GM18502 (cell line): ENCODE measurements around the gene MED27.

ENCODE experiments used
- ATAC-seq: cut with Tn5 transposase; IDR thresholded peaks from one replicate; pipeline ENCODE4 v1.9.1; 2021; ENCODE audit warnings: mild to moderate bottlenecking; ENCODE audit not compliant: unreplicated experiment, poor library complexity

MED27 gene

DNA sequence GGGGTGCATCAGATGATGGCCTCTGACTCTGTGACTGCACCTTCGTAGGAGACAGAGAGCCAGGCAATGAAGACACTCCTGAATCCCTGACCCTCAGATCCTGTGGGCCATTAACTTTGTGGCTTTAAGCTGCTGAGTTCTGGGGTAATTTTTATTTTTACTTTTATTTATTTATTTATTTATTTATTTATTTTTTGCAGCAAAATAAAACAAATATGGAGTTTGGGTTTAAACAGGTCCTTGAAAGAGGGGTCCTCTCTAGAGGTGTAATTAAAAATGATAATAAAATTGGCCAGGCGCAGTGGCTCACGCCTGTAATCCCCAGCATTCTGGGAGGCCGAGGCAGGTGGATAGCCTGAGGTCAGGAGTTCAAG is 234.9 kb downstream of the MED27 start:
- no peak for ATAC-seq

DNA sequence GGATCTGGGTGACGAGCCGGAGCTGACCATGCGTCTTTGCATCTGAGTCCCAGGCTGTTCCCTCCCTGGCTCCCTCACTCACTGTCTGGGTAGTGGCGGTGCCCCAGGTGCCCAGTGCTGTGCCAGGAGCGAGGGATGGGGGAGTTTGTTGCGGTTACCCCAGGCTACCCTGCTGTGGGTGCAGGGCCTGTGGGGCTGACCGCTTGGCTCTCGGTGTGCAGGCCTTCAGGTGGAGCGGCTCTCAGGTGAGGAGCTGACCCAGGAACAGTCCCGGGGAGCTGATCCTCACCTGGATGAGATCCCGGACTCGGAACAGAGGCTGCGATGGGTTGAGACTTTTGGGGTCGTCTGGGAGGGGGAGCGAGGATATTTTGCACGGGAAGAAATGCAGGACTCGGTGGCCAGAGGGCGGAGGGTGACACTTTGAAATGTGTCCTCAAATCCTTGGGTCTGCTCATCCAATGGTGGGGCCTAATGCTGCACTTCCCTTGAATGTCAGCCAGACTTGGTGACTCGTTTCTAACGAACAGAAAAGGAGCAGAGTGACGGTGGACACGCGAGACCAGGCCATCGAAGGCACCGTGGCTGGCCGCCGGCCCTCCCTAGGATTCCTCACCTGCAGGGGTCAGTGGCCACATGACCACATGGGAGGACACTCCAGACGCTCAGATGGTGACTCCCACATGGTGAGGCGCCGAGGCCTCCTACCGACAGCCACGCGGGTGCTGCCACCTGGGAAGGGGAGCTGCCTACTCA is 235.5 kb downstream of the MED27 start:
- ATAC-seq: no peak

DNA sequence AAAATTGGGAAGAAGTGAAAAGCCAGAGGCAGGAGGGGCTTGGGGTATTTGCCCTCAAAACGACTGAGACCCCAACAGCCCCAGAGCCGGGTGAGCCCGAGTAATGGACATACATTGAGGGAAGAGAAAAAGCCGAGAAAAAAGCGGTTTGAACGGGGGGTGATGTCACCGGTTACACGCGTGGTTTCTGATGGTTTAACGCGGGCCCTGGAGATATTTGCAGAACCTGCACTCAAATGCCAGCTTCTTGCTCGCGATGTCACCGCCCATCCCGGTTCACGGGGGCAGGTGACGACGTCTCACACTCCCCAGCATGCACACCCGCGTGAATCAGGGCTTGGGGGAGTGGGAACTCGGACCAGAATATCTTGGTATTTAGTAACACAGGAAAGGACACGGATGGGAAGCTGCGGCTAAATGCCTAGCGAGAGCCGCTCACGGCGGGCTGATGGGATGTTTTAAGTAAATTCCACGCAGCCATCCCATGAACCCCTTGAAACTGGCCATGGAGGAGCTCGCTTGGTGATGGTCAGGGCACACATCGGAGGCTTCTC is 237.8 kb downstream of the MED27 start:
- no peak for ATAC-seq

GRCh38 chr9:131840751-131841702 is 238.6 kb downstream of the MED27 start:
- ATAC-seq: no peak

DNA sequence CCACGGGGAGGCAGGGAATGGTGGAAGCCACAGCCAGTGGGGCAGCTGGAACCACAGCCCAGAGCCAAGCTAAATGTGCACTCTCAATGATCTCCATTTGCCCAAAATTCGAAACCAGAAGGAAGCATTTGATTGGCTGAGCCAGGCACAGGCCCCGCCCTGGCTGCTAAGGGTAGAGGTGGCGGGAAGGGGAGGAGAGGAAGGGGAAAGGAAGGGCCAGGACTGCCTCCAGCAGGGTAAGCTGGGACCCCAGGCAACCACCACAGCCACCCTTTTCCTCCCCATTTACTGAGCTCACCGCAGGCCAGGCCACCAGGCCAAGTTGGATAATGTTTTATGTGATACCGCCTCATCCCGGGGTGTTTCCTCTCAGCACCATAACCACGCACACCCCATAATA is 239.4 kb downstream of the MED27 start:
- no peak for ATAC-seq

GRCh38 chr9:131839281-131840084 is 240.2 kb downstream of the MED27 start:
- no peak for ATAC-seq

- ATAC-seq: no peak
These were observed 241.0 kb downstream of the MED27 start for GRCh38 chr9:131838530-131839280.

GRCh38 chr9:131837836-131838235 is 241.8 kb downstream of the MED27 start:
- ATAC-seq: no peak

GRCh38 chr9:131837316-131837715 is 242.4 kb downstream of the MED27 start:
- ATAC-seq: no peak

DNA sequence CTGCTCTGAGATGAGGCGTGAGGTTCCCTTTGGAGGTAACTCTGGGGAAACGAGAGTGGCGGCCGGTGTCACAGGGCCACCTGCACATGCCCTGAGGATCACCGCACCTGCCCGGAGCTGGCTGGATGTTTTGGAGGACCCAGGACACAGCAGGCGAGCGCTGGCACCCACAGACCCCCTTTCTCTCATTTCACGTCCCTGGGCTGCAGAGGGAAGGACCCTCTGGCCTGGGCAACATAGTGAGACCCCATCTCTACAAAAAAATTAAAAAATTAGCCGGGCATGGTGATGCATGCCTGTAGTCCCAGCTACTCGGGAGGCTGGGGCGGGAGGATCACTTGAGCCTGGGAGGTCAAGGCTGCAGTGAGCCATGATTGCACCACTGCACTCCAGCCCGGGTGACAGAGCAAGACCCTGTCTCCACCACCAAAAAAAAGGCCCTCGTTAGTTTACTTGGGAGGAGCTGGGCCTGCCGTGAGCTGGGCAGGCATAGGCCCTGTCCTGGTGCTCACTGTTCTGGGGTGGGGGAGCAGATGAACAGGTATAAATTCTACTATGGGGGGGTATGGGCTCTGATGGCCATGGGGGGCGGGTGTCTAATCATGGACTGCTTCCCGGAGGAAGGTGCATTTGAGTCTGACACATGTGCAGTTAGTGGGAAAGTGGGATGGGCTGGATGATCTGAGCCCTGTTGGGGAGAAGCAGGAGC is 242.9 kb downstream of the MED27 start:
- ATAC-seq: no peak

GRCh38 chr9:131836021-131836420 is 243.6 kb downstream of the MED27 start:
- ATAC-seq: no peak

GRCh38 chr9:131835151-131835910 is 244.3 kb downstream of the MED27 start:
- no peak for ATAC-seq

GRCh38 chr9:131834721-131835120 is 244.9 kb downstream of the MED27 start:
- no peak for ATAC-seq

DNA sequence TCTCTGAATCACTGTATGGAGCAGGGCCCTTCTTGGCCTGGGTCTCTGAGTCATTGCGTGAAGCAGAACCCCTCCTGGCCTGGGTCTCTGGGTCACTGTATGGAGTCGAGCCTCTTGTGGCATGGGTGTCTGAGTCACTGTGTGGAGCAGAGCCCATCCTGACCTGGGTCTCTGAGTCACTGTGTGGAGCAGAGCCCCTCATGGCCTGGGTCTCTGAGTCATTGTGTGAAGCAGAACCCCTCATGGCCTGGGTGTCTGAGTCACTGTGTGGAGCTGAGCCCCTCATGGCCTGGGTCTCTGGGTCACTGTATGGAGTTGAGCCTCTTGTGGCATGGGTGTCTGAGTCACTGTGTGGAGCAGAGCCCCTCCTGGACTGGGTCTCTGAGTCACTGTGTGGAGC is 245.8 kb downstream of the MED27 start:
- no peak for ATAC-seq

GRCh38 chr9:131833083-131833482 is 246.6 kb downstream of the MED27 start:
- ATAC-seq: no peak

DNA sequence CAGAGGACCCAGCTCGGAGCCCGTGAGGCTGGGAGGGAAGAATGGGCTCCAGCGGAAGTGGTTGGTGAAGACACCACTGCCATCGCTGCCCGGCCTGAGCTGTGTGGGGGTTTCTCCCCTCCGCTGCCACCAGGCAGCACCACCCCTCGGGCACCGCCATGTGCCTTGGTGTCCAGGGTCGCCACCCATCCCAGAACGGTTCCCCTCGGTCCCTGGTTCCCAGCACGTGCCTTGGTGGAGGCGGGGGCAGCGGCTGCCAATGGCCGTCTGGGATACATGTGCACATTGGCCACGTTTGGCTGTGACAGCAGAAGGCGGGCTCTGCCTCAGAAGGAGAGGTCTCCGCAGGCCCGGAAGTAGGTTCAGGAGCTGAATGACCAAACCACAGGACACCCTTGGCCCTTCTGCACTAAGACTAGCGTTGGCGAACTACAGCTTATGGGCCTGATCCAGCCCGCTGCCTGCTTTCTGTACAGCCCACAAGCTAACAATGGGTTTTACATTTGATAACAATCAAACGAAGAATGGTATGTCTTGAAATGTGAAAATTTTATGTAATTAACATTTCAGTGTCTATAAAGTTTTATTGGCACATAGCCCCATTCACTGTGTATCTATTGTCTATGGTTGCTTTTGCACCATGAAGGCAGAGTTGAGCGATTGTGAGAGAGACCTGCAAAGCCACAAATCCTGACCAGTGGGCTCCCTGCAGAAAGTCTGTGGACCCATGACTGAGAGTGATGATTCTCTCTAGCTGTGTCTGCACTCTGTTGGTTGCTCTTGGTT is 248.1 kb downstream of the MED27 start:
- no peak for ATAC-seq

DNA sequence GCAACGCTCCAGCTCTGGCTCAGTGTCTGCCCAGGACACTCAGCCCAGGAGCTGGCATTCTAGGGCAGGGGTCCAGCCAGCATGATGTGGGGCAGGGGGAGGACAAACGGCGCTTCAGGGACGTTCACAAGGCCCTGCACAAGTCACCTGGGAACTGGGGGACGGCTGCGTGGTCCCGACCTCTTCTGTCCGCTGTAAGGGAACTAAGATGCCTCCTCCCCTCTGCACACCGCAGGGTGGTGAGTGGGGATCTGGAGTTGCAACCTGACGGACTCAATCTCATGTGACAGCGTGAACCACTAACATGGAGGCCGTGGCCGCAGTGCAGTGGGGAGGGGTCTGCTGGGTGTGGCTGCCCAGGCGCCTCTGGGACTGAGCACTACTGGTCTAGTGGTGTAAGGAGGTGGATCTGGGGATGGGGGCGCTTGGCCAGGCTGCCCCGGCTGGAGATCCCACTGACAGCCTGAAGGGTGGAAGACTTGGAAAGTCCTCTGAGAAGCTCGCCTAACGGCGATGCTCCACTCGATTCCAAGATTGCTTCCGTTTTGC is 251.8 kb downstream of the MED27 start:
- ATAC-seq: no peak
